Superior temporal gyrus (tissue), 1 donor: ENCODE data around the gene SLC25A3.
A peak's percentile ranks its signal among the peaks of the same experiment; 100 is the strongest.
"Not testable (repeated sequence)": the region's sequence is repeated elsewhere in the genome, so short reads cannot be mapped to it uniquely, and the experiment has no call there.

ENCODE experiments used
- DNase-seq: peaks from one replicate; pipeline ENCODE4 v3.0.0-alpha.2; 2016; ENCODE audit errors: extremely low spot score

SLC25A3 gene

GRCh38 chr12:98593351-98594049 is at the start of gene SLC25A3:
Gene SLC25A3 (plus strand): TSS chr12:98593686. CDS start chr12:98593979, 293 bp downstream.
- peak; percentile 99 for DNase-seq

- no peak for DNase-seq
These were observed 49.8 kb upstream of the SLC25A3 start for GRCh38 chr12:98543701-98544100.

- no peak for DNase-seq
These were observed 48.7 kb upstream of the SLC25A3 start for GRCh38 chr12:98544751-98545150.

GRCh38 chr12:98549371-98550110 is 43.9 kb upstream of the SLC25A3 start:
- no peak for DNase-seq

GRCh38 chr12:98551787-98552186 is 41.7 kb upstream of the SLC25A3 start:
- no peak for DNase-seq

GRCh38 chr12:98558097-98558496 is 35.4 kb upstream of the SLC25A3 start:
- not testable (repeated sequence) for DNase-seq

GRCh38 chr12:98559666-98560065 is 33.8 kb upstream of the SLC25A3 start:
- peak; percentile 87 for DNase-seq

- DNase-seq, result no peak
These were observed 31.6 kb upstream of the SLC25A3 start for GRCh38 chr12:98561846-98562245.

- DNase-seq, result no peak
These were observed 21.5 kb upstream of the SLC25A3 start for GRCh38 chr12:98572010-98572409.

- no peak for DNase-seq
These were observed 19.4 kb upstream of the SLC25A3 start for GRCh38 chr12:98574110-98574509.

- no peak for DNase-seq
These were observed 18.5 kb upstream of the SLC25A3 start for GRCh38 chr12:98575013-98575412.

- not testable (repeated sequence) for DNase-seq
These were observed 16.7 kb upstream of the SLC25A3 start for GRCh38 chr12:98576795-98577194.

GRCh38 chr12:98578392-98578791 is 15.1 kb upstream of the SLC25A3 start:
- no peak for DNase-seq

GRCh38 chr12:98578821-98579220 is 14.7 kb upstream of the SLC25A3 start:
- DNase-seq, result no peak

GRCh38 chr12:98579347-98579746 is 14.1 kb upstream of the SLC25A3 start:
- DNase-seq, result no peak

- DNase-seq, result no peak
These were observed 13.7 kb upstream of the SLC25A3 start for GRCh38 chr12:98579835-98580234.

- DNase-seq, result no peak
These were observed 12.8 kb upstream of the SLC25A3 start for GRCh38 chr12:98580695-98581094.

- DNase-seq, result no peak
These were observed 12.4 kb upstream of the SLC25A3 start for GRCh38 chr12:98581101-98581500.

- DNase-seq, result no peak
These were observed 11.4 kb upstream of the SLC25A3 start for GRCh38 chr12:98582093-98582492.

GRCh38 chr12:98587084-98587483 is 6.4 kb upstream of the SLC25A3 start:
- DNase-seq, result no peak

- DNase-seq, result no peak
These were observed 2.3 kb upstream of the SLC25A3 start for GRCh38 chr12:98591209-98591608.

- DNase-seq, result no peak
These were observed 612 bp upstream of the SLC25A3 start for GRCh38 chr12:98592825-98593322.
